Activated CD4-positive, alpha-beta memory T cell treated with anti-CD3 and anti-CD28 coated beads for 36 hours (primary cell): ENCODE measurements around the gene U2AF2. TPM values are rescaled to one million over a fixed set of nuclear protein-coding genes. Genes with fewer than 3 reads are reported as not detected.

Source experiments
- CTCF ChIA-PET: fragments of 350-600 bp; sonication (Branson Sonifier 250); formaldehyde crosslinking; loops from one replicate; lab custom pipeline; 2021; ENCODE audit warnings: antibody characterized with exemption, inconsistent platforms; lab: Charles Lee
- POLR2A ChIA-PET: fragments of 350-600 bp; sonication (Branson Sonifier 250); formaldehyde crosslinking; loops from one replicate; lab custom pipeline; 2021; ENCODE audit warnings: antibody characterized with exemption; lab: Charles Lee
- DNase-seq: peaks from one replicate; pipeline ENCODE4 v3.0.0-alpha.2; 2020
- H3K27ac Mint-ChIP-seq: one replicate; pipeline ENCODE4 v1.8.0; 2021; ENCODE audit warnings: mixed read lengths
- H3K27me3 Mint-ChIP-seq: one replicate; pipeline ENCODE4 v1.8.0; 2021; ENCODE audit warnings: mixed read lengths
- H3K36me3 Mint-ChIP-seq: one replicate; pipeline ENCODE4 v1.8.0; 2021; ENCODE audit warnings: mixed read lengths
- H3K4me1 Mint-ChIP-seq: one replicate; pipeline ENCODE4 v1.8.0; 2021; ENCODE audit warnings: low read depth, mixed read lengths
- H3K4me3 Mint-ChIP-seq: one replicate; pipeline ENCODE4 v1.8.0; 2021; ENCODE audit warnings: mild to moderate bottlenecking, mixed read lengths
- H3K9me3 Mint-ChIP-seq: one replicate; pipeline ENCODE4 v1.8.0; 2021; ENCODE audit warnings: mixed read lengths
- intact Hi-C: fragments of 100-400 bp; cut with micrococcal nuclease; formaldehyde crosslinking; loops from one replicate; pipeline ENCODE4 v1.15.1; 2023
- total RNA-seq, 2 experiments: library from RNA; stranded (reverse); gene quantifications; one replicate each; pipeline ENCODE4 v1.2.3, GENCODE V29; 2021

U2AF2 gene
- total RNA-seq, result 100 to 1,000 TPM; 249 to 251 TPM

DNA sequence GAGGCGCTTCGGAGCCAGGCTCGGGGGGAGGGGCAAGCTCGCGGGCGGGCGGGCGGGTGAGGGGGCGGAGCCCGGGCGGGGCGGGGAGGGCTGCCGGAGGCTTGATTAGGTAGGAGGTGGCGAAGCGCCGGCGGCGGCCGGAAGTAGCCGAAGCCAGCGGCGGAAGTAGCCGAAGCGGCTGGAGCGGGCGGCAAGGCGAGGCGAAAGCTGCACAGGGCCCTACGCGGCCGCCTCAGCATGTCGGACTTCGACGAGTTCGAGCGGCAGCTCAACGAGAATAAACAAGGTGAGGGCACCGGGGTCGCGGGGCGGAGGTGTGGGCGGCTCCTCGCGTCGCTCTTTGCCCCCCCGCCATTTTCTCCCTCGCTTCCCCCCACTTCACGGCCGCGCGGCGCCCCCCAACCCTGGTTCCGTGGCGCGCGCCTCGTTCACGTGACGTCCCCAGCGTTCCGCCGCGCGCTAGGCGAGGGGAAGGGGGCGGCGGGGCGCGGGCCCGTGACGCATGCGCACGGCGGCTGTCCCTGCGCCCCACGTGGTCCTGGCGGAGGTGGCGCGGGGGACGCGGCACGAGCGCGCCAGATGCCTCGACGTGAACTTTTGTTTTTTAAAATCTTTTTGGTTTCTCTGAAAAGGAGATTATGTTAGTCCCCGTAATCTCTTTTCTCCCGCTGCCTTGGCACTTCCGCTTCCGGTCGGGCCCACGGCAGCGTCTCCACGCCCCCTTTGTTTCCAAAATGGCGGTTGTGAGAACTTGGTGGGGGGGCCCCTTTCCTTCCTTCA is at the start of gene U2AF2:
Gene U2AF2, plus strand, starts transcription at position 168 of the 780 bp plus-strand sequence. Its CDS starts 70 bp downstream, at position 238.
- H3K4me1 Mint-ChIP-seq, result peaks cover 29% of the 10 kb centered on the region
- intact Hi-C loops, result loop anchor here (1.0 to 10.0 kb wide), 11 partner anchors 12 to 1463 kb away; partner anchors contain the start of genes EPN1, FIZ1, LENG8 and PPP1R12C
- ChIA-PET CTCF (interaction anchor here (0.7 to 2.3 kb wide), 13 partner anchors 9 to 404 kb away, joined by 3 to 31 read pairs (median 5); partner anchors contain the start of genes FIZ1 and ZNF581), POLR2A (interaction anchor here (0.6 to 1.7 kb wide), 8 partner anchors 12 to 347 kb away, joined by 3 to 19 read pairs (median 4); partner anchors contain the start of genes FIZ1, KMT5C, UBE2S and ZNF581)
- peak within 1 kb of the TSS; percentile 100 for H3K27ac Mint-ChIP-seq
- H3K4me3 Mint-ChIP-seq, result peak within 1 kb of the TSS; percentile 93
- no peaks in the 10 kb centered on the region for H3K27me3 Mint-ChIP-seq
- H3K36me3 Mint-ChIP-seq, result peaks cover 32% of the 10 kb centered on the region
- DNase-seq, result peak; percentile 97
- H3K9me3 Mint-ChIP-seq, result no peaks in the 10 kb centered on the region

- Mint-ChIP-seq H3K4me3 (peak overlapping the region; percentile 80), H3K27ac (peak overlapping the region; percentile 96), H3K36me3 (peaks cover 21% of the 10 kb centered on the region), H3K4me1 (peaks cover 49% of the 10 kb centered on the region), H3K9me3 (no peaks in the 10 kb centered on the region), H3K27me3 (no peaks in the 10 kb centered on the region)
- CTCF ChIA-PET, result interaction anchor here (0.8 to 2.4 kb wide), 15 partner anchors 8 to 144 kb away, joined by 3 to 22 read pairs (median 10); partner anchors contain the start of genes ISOC2, ZNF579, ZNF628 and ZNF784
- DNase-seq, result peak; percentile 100
- intact Hi-C loops, result loop anchor here (1.0 to 5.0 kb wide), 5 partner anchors 19 to 346 kb away; partner anchors contain the start of genes PPP6R1, ZNF581, ZNF628 and ZNF784
- POLR2A ChIA-PET, result interaction anchor here (1.1 to 1.7 kb wide), 4 partner anchors 20 to 221 kb away, joined by 3 to 11 read pairs (median 3); partner anchors contain the start of genes TMEM238 and ZNF784
These were observed 49.6 kb upstream of the U2AF2 start for GRCh38 chr19:55605207-55605636.

GRCh38 chr19:55605637-55606470 is 49.0 kb upstream of the U2AF2 start, which contains the start of gene ZNF865:
ZNF865 (plus strand) TSS chr19:55605647; CDS start chr19:55613619, 7,972 bp downstream.
- H3K4me3 Mint-ChIP-seq, result peak within 1 kb of the TSS; percentile 94
- intact Hi-C loops, result loop anchor here (1.0 to 5.0 kb wide), 6 partner anchors 18 to 347 kb away; partner anchors contain the start of genes PPP6R1, ZNF581, ZNF628 and ZNF784
- peaks cover 23% of the 10 kb centered on the region for H3K36me3 Mint-ChIP-seq
- ChIA-PET POLR2A (interaction anchor here (0.6 to 1.7 kb wide), 6 partner anchors 19 to 1138 kb away, joined by 3 to 11 read pairs (median 4); partner anchors contain the start of genes TMEM238 and ZNF784), CTCF (interaction anchor here (0.6 to 2.4 kb wide), 25 partner anchors 9 to 445 kb away, joined by 3 to 22 read pairs (median 6); partner anchors contain the start of genes ISOC2, PPP6R1, ZNF579 and ZNF580)
- H3K27ac Mint-ChIP-seq, result peak within 1 kb of the TSS; percentile 96
- no peaks in the 10 kb centered on the region for H3K9me3 Mint-ChIP-seq
- peaks cover 52% of the 10 kb centered on the region for H3K4me1 Mint-ChIP-seq
- peak; percentile 87 for DNase-seq
- no peaks in the 10 kb centered on the region for H3K27me3 Mint-ChIP-seq

- Mint-ChIP-seq H3K27ac (peak overlapping the region; percentile 96), H3K27me3 (no peaks in the 10 kb centered on the region), H3K36me3 (peaks cover 23% of the 10 kb centered on the region), H3K4me3 (peak overlapping the region; percentile 94), H3K9me3 (no peaks in the 10 kb centered on the region), H3K4me1 (peaks cover 49% of the 10 kb centered on the region)
- ChIA-PET POLR2A (interaction anchor here (0.9 to 1.7 kb wide), 3 partner anchors 18 to 222 kb away, joined by 3 to 11 read pairs (median 5); partner anchors contain the start of genes TMEM238 and ZNF784), CTCF (interaction anchor here (0.6 to 2.4 kb wide), 25 partner anchors 9 to 446 kb away, joined by 3 to 22 read pairs (median 6); partner anchors contain the start of genes ISOC2, PPP6R1, ZNF579 and ZNF580)
- no peak for DNase-seq
- intact Hi-C loops, result loop anchor here (1.0 to 5.0 kb wide), 2 partner anchors 89 to 129 kb away; partner anchors contain the start of gene ZNF628
These were observed 48.4 kb upstream of the U2AF2 start for GRCh38 chr19:55606471-55606787.

- ChIA-PET CTCF (interaction anchor here (0.6 to 2.4 kb wide), 25 partner anchors 9 to 446 kb away, joined by 3 to 22 read pairs (median 6); partner anchors contain the start of genes ISOC2, PPP6R1, ZNF579 and ZNF580), POLR2A (interaction anchor here (0.9 to 1.7 kb wide), 3 partner anchors 18 to 223 kb away, joined by 3 to 11 read pairs (median 5); partner anchors contain the start of genes TMEM238 and ZNF784)
- intact Hi-C loops, result loop anchor here (1.0 to 5.0 kb wide), 2 partner anchors 90 to 130 kb away; partner anchors contain the start of gene ZNF628
- H3K4me3 Mint-ChIP-seq, result peak overlapping the region; percentile 94
- peaks cover 23% of the 10 kb centered on the region for H3K36me3 Mint-ChIP-seq
- H3K9me3 Mint-ChIP-seq, result no peaks in the 10 kb centered on the region
- H3K4me1 Mint-ChIP-seq, result peaks cover 49% of the 10 kb centered on the region
- no peaks in the 10 kb centered on the region for H3K27me3 Mint-ChIP-seq
- peak overlapping the region; percentile 96 for H3K27ac Mint-ChIP-seq
- DNase-seq, result no peak
These were observed 48.0 kb upstream of the U2AF2 start for GRCh38 chr19:55606817-55607216.

- POLR2A ChIA-PET, result no interaction called here
- H3K27ac Mint-ChIP-seq, result no peak overlapping the region
- DNase-seq, result no peak
- H3K36me3 Mint-ChIP-seq, result peaks cover 28% of the 10 kb centered on the region
- no peak overlapping the region for H3K4me3 Mint-ChIP-seq
- H3K4me1 Mint-ChIP-seq, result peaks cover 55% of the 10 kb centered on the region
- no peaks in the 10 kb centered on the region for H3K9me3 Mint-ChIP-seq
- H3K27me3 Mint-ChIP-seq, result no peaks in the 10 kb centered on the region
- CTCF ChIA-PET, result interaction anchor here (1.0 kb wide), 1 partner anchor 23 kb away, joined by 3 read pairs; no protein-coding TSS in a partner anchor
- intact Hi-C loops, result loop anchor here (5.0 kb wide), 1 partner anchor 132 kb away; the partner anchor contains the start of gene ZNF628
These were observed 45.5 kb upstream of the U2AF2 start for GRCh38 chr19:55609326-55609725.

DNA sequence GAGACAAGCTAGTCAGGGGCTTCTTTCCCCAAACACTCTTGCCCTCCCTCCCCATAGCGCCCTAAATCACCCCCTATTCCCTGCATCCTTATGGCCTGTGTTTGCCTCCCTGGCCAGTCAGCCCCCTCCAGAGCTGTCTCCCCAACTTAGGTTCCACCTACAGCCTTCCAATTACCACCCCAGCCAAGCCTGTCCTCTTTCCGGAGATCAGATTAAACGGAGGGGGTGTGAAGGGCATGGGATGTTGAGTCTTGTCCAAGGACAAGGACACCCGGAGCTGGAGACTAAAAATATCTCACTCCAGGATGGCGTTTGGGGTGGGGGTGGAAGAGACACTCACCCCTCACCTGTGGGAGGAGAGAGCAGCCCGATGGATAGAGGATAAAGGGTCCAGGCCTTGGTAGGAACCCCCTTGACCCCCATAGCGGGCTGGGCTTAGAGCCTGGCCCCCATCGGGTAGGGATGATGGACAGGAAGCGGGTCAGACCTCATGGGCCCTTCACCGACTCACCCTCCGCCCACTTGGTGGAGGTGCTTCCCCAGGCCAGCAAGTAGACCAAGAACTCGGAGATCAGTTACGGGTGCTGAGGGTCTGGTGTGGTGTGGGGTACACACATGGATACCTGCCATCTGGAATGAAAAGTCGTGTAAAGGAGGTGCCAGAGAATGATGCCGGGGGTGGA is 43.4 kb upstream of the U2AF2 start:
- Mint-ChIP-seq H3K4me3 (no peak overlapping the region), H3K4me1 (peaks cover 45% of the 10 kb centered on the region), H3K9me3 (no peaks in the 10 kb centered on the region), H3K27me3 (no peaks in the 10 kb centered on the region), H3K36me3 (peaks cover 27% of the 10 kb centered on the region), H3K27ac (peak overlapping the region; percentile 43)
- ChIA-PET POLR2A (no interaction called here), CTCF (interaction anchor here (0.7 to 0.9 kb wide), 3 partner anchors 15 to 144 kb away, joined by 3 read pairs; no protein-coding TSS in a partner anchor)
- DNase-seq, result no peak
- intact Hi-C loops, result no loop called here

DNA sequence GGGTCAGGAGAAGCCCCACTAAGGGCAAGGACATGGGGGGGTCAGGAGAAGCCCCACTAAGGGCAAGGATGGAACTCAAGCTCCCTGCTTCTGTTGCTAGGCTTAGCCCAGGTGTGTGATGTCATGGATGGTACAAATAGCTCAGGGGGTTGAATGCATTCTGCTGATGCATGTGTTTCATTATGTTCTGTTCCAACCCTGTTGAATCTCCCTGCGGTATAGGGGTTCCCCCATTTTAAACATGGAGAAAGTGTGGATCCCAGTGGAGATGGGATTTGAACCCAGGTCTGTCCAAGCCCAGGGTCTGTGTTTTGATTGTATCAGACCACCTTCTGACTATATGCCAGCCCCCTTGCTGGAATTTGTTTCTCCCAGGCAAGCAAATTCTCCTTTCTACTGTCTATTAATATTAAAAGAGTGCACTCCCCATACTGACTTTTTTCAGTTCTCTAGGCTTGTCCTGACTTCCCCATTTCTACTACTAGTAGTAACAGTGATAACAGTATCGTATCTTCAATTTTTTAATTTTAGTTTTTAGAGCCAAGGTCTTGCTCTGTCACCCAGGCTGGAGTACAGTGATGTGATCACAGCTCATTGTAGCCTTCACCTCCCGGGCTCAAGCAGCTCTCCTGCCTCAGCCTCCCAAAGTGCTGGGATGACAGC is 42.7 kb upstream of the U2AF2 start:
- Mint-ChIP-seq H3K9me3 (no peaks in the 10 kb centered on the region), H3K4me3 (no peak overlapping the region), H3K36me3 (peaks cover 26% of the 10 kb centered on the region), H3K27me3 (no peaks in the 10 kb centered on the region), H3K4me1 (peaks cover 38% of the 10 kb centered on the region), H3K27ac (peak overlapping the region; percentile 43)
- no peak for DNase-seq
- intact Hi-C loops, result no loop called here
- POLR2A ChIA-PET, result no interaction called here
- CTCF ChIA-PET, result interaction anchor here (0.9 kb wide), 1 partner anchor 145 kb away, joined by 3 read pairs; no protein-coding TSS in a partner anchor

GRCh38 chr19:55613396-55613795 is 41.4 kb upstream of the U2AF2 start:
- intact Hi-C loops, result no loop called here
- H3K27ac Mint-ChIP-seq, result no peak overlapping the region
- peaks cover 29% of the 10 kb centered on the region for H3K36me3 Mint-ChIP-seq
- no peaks in the 10 kb centered on the region for H3K9me3 Mint-ChIP-seq
- no peak overlapping the region for H3K4me3 Mint-ChIP-seq
- no peak for DNase-seq
- no peaks in the 10 kb centered on the region for H3K27me3 Mint-ChIP-seq
- ChIA-PET CTCF (no interaction called here), POLR2A (no interaction called here)
- peaks cover 29% of the 10 kb centered on the region for H3K4me1 Mint-ChIP-seq
